ENCODE data around the gene LRRC41.
A peak's percentile ranks its signal among the peaks of the same experiment; 100 is the strongest.
"Not testable (repeated sequence)": the region's sequence is repeated elsewhere in the genome, so short reads cannot be mapped to it uniquely, and the experiment has no call there.

LRRC41 gene

DNA sequence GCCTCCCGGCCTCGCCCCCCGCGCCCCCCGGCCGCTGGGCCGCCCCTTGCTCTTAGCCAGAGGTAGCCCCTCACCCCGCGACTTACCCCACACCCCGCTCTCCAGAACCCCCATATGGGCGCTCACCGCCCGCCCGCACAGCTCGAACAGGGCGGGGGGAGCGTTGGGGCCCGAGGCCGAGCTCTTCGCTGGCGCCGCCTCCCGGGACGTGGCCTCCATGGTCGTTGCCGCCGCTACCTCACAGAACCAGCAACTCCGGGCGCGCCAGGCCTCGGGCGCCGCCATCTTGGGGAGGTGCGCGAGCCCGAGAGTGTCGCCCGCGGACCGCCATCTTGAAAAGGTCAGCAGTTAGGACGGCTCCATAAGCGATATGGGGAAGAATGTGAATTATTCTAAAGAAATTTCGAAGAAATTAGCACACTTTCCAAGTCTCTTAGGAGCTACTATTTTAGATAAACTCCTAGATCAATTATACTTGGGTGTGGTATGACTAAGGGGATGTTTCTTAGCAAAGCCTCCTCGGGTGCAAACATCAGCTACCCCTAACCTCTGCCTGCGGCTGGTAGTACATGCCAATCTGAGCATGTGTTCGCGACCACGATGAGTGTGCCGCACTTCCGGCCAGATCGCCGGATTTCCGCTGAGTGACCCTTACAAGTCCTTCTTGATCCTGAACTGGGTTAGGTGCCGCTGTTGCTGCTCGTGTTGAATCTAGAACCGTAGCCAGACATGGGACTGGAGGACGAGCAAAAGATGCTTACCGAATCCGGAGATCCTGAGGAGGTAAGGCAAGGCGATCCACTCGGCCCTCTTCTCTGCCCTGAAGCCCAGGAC, at the start of gene LRRC41, which contains the start of gene UQCRH:
Gene LRRC41 (minus strand): TSS at position 579 of the 834 bp plus-strand sequence. CDS start 294 bp downstream, at position 285.
Gene UQCRH (plus strand): TSS at position 661 of the 834 bp plus-strand sequence. CDS start 69 bp downstream, at position 730.
- DNase-seq (ENCODE audit: low read depth): peak; percentile 89

DNA sequence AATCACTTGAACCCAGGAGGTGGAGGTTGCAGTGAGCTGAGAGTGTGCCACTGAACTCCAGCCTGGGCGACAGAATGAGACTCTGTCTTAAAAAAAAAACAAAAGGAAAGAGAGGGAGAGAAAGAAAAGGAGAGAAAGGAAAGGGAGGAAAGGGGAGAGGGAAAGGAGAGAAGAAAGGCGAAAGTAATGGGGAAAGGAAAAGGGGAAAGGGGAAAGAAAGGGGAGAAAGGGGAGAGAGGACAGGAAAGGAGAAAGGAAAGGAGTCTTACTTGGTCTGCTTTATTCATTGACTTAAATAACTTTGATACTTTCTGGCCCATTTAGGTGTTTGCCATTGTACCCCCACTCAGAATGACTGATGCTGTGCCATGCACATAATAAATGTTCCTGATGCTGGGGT, 48.9 kb upstream of the LRRC41 start:
- no peak for DNase-seq (ENCODE audit: low read depth)

GRCh38 chr1:46345281-46345680, 41.9 kb upstream of the LRRC41 start:
- no peak for DNase-seq (ENCODE audit: low read depth)

- DNase-seq (ENCODE audit: low read depth): no peak
These were observed 41.1 kb upstream of the LRRC41 start for GRCh38 chr1:46344481-46344880.

- DNase-seq (ENCODE audit: low read depth): no peak
These were observed 40.3 kb upstream of the LRRC41 start for GRCh38 chr1:46343705-46344104.

- no peak for DNase-seq (ENCODE audit: low read depth)
These were observed 39.9 kb upstream of the LRRC41 start for GRCh38 chr1:46343351-46343695.

- DNase-seq (ENCODE audit: low read depth): no peak
These were observed 39.4 kb upstream of the LRRC41 start for GRCh38 chr1:46342677-46343350.

DNA sequence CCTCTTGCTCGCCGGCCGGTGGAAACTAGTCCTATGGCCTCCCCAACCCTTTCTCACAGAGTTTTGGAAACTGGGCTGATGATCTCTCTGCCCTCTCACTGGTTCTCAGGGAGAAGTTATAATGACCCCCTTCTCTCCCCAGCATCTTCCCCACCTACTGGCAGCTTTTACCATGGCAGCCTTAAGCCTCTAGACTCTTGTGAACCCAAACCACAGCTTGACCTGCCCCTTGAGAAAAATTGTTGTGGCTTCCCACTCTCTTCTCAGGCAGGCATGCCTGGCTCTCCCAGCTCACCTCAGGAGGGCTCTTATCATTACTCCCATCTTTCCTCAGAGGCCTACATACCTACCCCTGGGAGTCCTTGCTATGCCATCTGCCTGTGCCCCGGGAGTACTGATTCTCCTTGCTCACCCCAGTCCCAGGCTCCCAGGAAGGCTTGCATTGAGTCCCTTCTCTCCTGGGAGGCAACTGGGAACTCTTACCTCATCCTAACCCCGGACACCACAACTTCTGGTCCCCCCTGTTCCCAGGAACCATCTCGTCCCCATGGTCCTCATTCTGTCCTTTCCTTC, 38.8 kb upstream of the LRRC41 start:
- DNase-seq (ENCODE audit: low read depth): no peak

DNA sequence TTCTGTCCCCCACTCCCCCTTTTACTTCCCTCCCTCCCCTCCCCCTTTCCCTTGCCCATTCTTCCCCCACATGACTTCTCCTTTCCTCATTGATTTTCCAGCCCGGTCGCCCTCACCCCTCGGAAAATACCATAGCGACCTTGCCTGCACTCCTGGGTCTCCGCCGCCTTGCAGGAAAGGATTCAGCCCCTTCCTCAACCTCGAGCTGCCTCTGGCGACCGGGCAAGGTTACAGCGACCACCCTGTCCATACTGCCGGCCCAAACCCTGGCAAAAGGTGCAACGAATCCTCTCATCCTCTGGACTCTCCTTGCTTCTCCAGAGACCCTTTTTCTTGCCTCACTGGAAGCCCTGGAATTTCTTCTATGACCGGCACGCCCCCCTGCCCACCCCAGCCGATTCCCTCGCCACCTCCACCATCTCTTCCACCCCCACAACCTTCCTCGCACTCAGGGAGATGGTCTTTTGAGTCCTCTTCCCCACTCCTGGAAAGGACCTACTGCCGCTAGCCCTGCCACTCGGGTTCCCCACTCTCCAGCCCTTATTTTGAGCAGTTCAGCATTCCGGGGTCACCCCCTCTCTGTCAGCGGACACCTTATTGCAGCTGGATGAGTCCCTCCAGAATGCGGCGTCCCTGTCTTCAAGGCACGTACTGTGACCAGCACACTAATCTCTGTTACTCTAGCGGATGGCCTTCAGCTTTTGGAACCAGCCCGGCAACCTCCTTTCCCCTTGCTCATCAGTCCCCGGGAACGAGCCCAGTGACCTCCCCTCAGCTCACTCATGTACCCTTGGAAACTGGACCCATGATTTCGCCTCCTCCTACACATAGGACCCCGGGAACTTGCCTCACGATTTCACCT, 38.0 kb upstream of the LRRC41 start:
- no peak for DNase-seq (ENCODE audit: low read depth)

- peak; percentile 83 for DNase-seq (ENCODE audit: low read depth)
These were observed 37.2 kb upstream of the LRRC41 start, which contains the start of gene NSUN4 for GRCh38 chr1:46340404-46341221. NSUN4 (plus strand) TSS chr1:46340807; CDS start chr1:46340827, 20 bp downstream.

DNA sequence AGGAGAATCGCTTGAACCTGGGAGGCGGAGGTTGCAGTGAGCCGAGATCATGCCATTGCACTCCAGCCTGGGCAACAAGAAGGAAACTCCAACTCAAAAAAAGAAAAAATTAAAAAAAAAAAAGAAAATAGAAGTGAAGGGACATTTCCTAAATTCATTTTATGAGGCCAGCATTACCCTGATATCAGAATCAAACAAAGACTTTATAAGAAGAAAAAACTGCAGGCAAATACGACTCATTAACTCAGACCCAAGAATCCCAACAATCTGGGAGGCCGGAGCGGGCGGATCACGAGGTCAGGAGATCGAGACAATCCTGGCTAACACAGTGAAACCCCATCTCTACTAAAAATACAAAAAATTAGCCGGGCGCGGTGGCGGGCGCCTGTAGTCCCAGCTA, 34.0 kb upstream of the LRRC41 start:
- not testable (repeated sequence) for DNase-seq (ENCODE audit: low read depth)

GRCh38 chr1:46335081-46335480, 31.7 kb upstream of the LRRC41 start:
- DNase-seq (ENCODE audit: low read depth): no peak

DNA sequence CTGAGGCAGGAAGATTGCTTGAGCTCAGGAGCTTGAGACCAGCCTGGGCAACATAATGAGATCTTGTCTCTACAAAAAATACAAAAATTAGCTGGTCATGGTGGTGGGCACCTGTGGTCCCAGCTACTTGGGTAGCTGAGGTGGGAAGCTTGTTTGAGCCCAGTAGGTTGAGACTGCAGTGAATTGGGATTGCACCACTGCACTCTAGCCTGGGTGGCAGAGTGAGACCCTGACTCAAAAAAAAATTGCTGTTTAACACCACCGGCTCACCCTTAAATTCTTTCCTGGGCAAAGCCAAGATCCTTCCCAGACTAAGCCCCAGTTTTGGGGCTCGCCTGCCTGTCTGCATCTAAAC, 30.6 kb upstream of the LRRC41 start:
- DNase-seq (ENCODE audit: low read depth): no peak

DNA sequence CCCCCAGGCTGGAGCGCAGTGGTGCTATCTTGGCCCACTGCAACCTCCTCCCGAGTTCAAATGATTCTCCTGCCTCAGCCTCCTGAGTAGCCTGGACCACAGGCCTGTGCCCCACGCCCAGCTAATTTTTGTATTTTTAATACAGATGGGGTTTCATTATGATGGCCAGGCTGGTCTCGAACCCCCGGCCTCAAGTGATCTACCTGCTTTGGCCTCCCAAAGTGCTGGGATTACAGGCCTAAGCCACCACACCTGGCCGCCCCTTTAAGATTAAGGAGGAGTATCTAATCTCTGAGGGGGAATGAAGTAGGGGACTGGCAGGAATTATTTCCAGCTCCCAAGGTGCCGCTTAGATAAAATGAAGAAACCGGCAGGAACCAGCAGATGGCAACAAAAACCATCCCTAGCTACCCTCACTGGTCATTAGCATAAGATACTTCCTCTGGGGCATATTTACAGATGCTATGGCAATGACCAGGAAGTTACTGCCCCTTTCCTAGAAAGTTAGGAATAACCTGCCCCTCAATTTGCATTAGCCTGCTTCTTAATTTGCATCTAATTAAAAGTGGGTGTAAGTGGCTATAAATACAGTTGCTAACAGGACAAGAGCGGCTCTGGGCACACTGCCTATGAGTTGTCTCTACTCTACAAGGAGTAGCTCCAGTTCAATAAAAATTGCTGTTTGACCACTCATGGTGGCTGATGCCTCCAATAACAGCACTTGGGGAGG, 30.0 kb upstream of the LRRC41 start:
- no peak for DNase-seq (ENCODE audit: low read depth)

GRCh38 chr1:46331786-46332540, 28.5 kb upstream of the LRRC41 start:
- not testable (repeated sequence) for DNase-seq (ENCODE audit: low read depth)

DNA sequence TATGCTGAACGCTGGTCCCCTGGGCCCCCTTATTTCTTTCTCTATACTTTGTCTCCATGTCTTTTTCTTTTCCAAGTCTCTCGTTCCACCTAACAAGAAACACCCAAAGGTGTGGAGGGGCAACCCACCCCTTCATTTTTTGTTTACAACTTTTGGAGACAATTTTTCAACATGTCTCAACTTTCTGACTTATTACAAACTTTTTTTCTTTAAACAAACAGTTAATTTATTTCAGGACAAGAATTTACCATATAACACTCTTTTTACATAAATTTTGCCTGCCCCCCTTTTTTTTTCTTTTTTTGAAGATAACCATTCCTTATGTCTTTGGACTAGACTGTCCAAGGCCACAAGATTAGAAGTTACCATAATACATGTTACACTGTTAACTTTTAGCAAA, 27.0 kb upstream of the LRRC41 start:
- not testable (repeated sequence) for DNase-seq (ENCODE audit: low read depth)

DNA sequence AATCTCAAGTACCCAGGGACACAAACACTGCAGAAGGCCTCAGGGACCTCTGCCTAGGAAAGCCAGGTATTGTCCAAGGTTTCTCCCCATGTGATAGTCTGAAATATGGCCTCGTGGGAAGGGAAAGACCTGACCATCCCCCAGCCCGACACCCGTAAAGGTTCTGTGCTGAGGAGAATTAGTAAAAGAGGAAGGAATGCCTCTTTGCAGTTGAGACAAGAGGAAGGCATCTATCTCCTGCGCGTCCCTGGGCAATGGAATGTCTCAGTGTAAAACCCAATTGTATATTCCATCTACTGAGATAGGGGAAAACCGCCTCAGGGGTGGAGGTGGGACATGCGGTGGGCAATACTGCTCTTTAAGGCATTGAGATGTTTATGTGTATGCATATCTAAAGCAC, 26.4 kb upstream of the LRRC41 start:
- not testable (repeated sequence) for DNase-seq (ENCODE audit: low read depth)

DNA sequence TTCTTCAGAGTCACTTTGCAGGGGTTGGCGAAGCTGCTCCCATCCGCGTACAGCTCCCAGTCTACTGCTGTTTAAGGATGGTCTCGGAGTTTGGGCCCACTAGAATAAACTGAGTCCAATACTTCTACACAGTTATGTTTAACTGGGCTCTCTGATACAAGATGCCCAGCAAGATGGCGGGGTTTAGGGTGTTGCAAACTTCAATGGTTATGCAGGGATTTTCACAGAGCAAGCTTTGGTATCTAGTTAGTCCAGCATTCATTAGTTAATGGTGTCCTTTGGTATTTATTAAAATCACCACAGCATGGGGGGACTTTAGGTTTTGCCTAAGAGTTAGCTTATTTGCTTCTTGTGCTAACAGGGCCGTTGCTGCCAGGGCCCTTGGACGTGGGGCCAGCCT, 24.8 kb upstream of the LRRC41 start:
- DNase-seq (ENCODE audit: low read depth): not testable (repeated sequence)

DNA sequence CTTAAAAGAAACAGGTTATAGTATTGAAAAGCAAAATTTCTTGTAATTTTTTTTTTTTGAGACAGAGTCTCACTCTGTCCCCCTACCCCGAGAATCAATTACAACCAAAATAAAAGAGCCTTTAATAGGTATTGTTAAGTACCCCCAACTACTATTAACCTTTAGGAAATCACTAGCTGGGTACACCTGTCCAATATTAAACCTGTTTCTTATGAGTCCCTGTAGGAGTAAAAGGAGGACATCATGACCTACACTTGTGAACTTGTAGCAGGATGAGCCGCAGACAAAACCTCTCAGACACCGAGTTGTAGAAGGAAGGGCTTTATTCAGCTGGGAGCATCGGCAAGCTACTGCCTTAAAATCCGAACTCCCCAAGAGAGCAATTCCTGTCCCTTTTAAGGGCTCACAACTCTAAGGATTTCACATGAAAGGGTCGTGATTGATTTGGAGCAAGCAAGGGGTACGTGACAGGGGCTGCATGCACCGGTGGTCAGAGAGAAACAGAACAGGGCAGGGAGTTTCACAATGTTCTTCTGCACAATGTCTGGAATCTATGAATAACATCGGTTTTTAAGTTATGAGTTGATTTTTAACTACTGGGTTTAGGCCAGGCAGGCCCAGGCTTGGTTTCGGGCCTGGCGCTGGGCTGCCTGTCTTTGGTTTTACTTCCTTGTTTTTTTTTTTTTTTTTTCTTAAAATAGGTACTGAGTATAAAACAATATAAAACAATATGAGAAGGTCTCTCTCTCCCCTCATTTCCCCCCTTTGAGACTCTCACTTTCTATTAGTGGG, 22.1 kb upstream of the LRRC41 start:
- not testable (repeated sequence) for DNase-seq (ENCODE audit: low read depth)
